ENCODE measurements around the gene CEP112. TPM values are rescaled to one million over a fixed set of nuclear protein-coding genes. Genes with fewer than 3 reads are reported as not detected.

The CEP112 gene
- total and polyA plus RNA-seq, 2 of the 8 experiments (the other 6 are each of a cell fraction or from before 2014, with no cell fraction given) = 0.62 to 3.1 TPM

GRCh38 chr17:65867014-65867413 is 324.9 kb downstream of the CEP112 start:
- H4K5ac ChIP-seq (ENCODE audit: insufficient read length, low read depth, low read length) = no peak overlapping the region
- H3K36me3 ChIP-seq (ENCODE audit: control insufficient read depth in 2 of 4, insufficient read depth in 4 of 4, low read length in 3 of 4) = no peaks in the 10 kb centered on the region
- TF ChIP-seq RNF2 (IDR thresholded peaks at IDR 0.05; ENCODE audit: borderline replicate concordance, low read depth, low read length, missing control alignments, poor library complexity, severe bottlenecking) (no peak), KDM5A (IDR thresholded peaks at IDR 0.05; ENCODE audit: low read length) (no peak), RFX5 (IDR thresholded peaks at IDR 0.05; ENCODE audit: borderline replicate concordance, low read depth, low read length) (no peak)
- H3K27me3 ChIP-seq (replicated peaks in 1 of 4; ENCODE audit: control insufficient read depth in 3 of 4, extremely low read depth in 1 of 4, insufficient read depth in 3 of 4, low read length in 3 of 4) = no peaks in the 10 kb centered on the region
- H2AK5ac ChIP-seq (ENCODE audit: low read depth, low read length) = no peak overlapping the region
- no peak overlapping the region for H3K14ac ChIP-seq (ENCODE audit: insufficient read length)
- no peaks in the 10 kb centered on the region for H3K79me2 ChIP-seq (ENCODE audit: control insufficient read depth in 1 of 2, insufficient read depth in 2 of 2, low read length in 2 of 2)
- H3K9ac ChIP-seq (replicated peaks in 1 of 4; ENCODE audit: extremely low read depth in 1 of 4, low read depth in 3 of 4, low read length in 3 of 4) = no peak overlapping the region
- no peak overlapping the region for H3K4me3 ChIP-seq (ENCODE audit: extremely low read depth in 1 of 4, insufficient read depth in 2 of 4, low read depth in 3 of 4, low read length in 4 of 4)
- no peak overlapping the region for H4K91ac ChIP-seq (replicated peaks; ENCODE audit: insufficient read length, low read length)
- H2BK5ac ChIP-seq (ENCODE audit: low read depth, low read length) = no peak overlapping the region
- no peak overlapping the region for H3K27ac ChIP-seq (ENCODE audit: low read depth, low read length)
- H3K4me1 ChIP-seq (replicated peaks in 1 of 4; ENCODE audit: control insufficient read depth in 3 of 4, insufficient read depth in 4 of 4, low read length in 3 of 4) = no peaks in the 10 kb centered on the region
- no peak overlapping the region for H3K4me2 ChIP-seq (ENCODE audit: insufficient read depth in 1 of 2, low read depth in 2 of 2, low read length in 2 of 2)
- no peak overlapping the region for H2BK120ac ChIP-seq (replicated peaks; ENCODE audit: low read depth, low read length)
- no peak overlapping the region for H3K56ac ChIP-seq (replicated peaks; ENCODE audit: insufficient read length, low read depth, low read length)
- POLR2A ChIA-PET (ENCODE audit: partially characterized antibody) = no interaction called here
- CTCF ChIA-PET (ENCODE audit: partially characterized antibody) = interaction anchor here (1.2 to 1.6 kb wide), 2 partner anchors 21 to 87 kb away, joined by 3 to 4 read pairs; no protein-coding TSS in a partner anchor
- no peak overlapping the region for H2AFZ ChIP-seq (ENCODE audit: low read length)
- no peak overlapping the region for H3K23ac ChIP-seq (ENCODE audit: insufficient read length)
- FAIRE-seq = no peak
- H3K23me2 ChIP-seq (ENCODE audit: low read depth, low read length) = no peaks in the 10 kb centered on the region
- no peaks in the 10 kb centered on the region for H4K20me1 ChIP-seq (replicated peaks in 1 of 2; ENCODE audit: control insufficient read depth in 1 of 2, insufficient read depth in 2 of 2, low read length in 2 of 2)
- H3K79me1 ChIP-seq (ENCODE audit: low read depth, low read length) = no peaks in the 10 kb centered on the region
- WGBS, 2 experiments (ENCODE audit: extremely low coverage in 1 of 2, insufficient coverage in 1 of 2, insufficient read length in 1 of 2, insufficient replicate concordance in 2 of 2, low coverage in 1 of 2, low lambda C conversion rate in 2 of 2, missing lambda C conversion rate in 1 of 2) = 78% methylated on average over 6 of the region's 6 CpGs; no CpG with 5 or more reads in 1 of the 2 experiments
- H3K9me3 ChIP-seq (ENCODE audit: insufficient read depth in 2 of 2, low read depth in 1 of 2, low read length in 1 of 2) = peaks cover 0 to 18% of the 10 kb centered on the region in 2 experiments; a peak in 2 of 4 replicates
- H2BK20ac ChIP-seq (ENCODE audit: low read length) = no peak overlapping the region
- no peak overlapping the region for H3K4ac ChIP-seq (replicated peaks; ENCODE audit: insufficient read length, low read depth, low read length)
- H4K8ac ChIP-seq (ENCODE audit: extremely low read depth, insufficient read depth, low read length) = no peak overlapping the region; the same call in 1 of the 2 replicates
- DNase-seq (ENCODE audit: low read depth in 1 of 2, low spot score in 2 of 2) = no peak
- no peak overlapping the region for H2BK15ac ChIP-seq (ENCODE audit: low read length)
- H3K18ac ChIP-seq (ENCODE audit: extremely low read depth, low read length) = no peak overlapping the region
- H2BK12ac ChIP-seq (ENCODE audit: low read depth, low read length) = no peak overlapping the region

Data from H1 (cell line).